HG02943 (cell line): Measurements from ENCODE around the gene DPYD.

Source experiments
- ATAC-seq: cut with Tn5 transposase; IDR thresholded peaks from one replicate; pipeline ENCODE4 v1.9.1; 2021; ENCODE audit warnings: mild to moderate bottlenecking, low read depth, moderate library complexity; ENCODE audit not compliant: unreplicated experiment

The DPYD gene

GRCh38 chr1:97907886-97908285 is 12.9 kb downstream of the DPYD start:
- no peak for ATAC-seq

- ATAC-seq, result no peak
Observed at GRCh38 chr1:97906567-97907241, 14.1 kb downstream of the DPYD start.

GRCh38 chr1:97905141-97905940 is 15.5 kb downstream of the DPYD start:
- ATAC-seq, result no peak

- ATAC-seq, result no peak
Observed at GRCh38 chr1:97904534-97904933, 16.3 kb downstream of the DPYD start.

GRCh38 chr1:97903626-97904025 is 17.2 kb downstream of the DPYD start:
- no peak for ATAC-seq

- no peak for ATAC-seq
Observed at GRCh38 chr1:97902067-97902466, 18.8 kb downstream of the DPYD start.

GRCh38 chr1:97901017-97901658 is 19.7 kb downstream of the DPYD start:
- no peak for ATAC-seq

- ATAC-seq, result no peak
Observed at GRCh38 chr1:97898948-97899347, 21.9 kb downstream of the DPYD start.

- no peak for ATAC-seq
Observed at GRCh38 chr1:97895278-97895677, 25.6 kb downstream of the DPYD start.

- no peak for ATAC-seq
Observed at GRCh38 chr1:97893844-97894243, 27.0 kb downstream of the DPYD start.

GRCh38 chr1:97886199-97886598 is 34.6 kb downstream of the DPYD start:
- ATAC-seq, result no peak

- ATAC-seq, result no peak
Observed at GRCh38 chr1:97883823-97884222, 37.0 kb downstream of the DPYD start.

- no peak for ATAC-seq
Observed at GRCh38 chr1:97877307-97877706, 43.5 kb downstream of the DPYD start.

- ATAC-seq, result no peak
Observed at GRCh38 chr1:97875996-97876395, 44.8 kb downstream of the DPYD start.

GRCh38 chr1:97870589-97870988 is 50.2 kb downstream of the DPYD start:
- no peak for ATAC-seq

GRCh38 chr1:97869441-97869840 is 51.4 kb downstream of the DPYD start:
- no peak for ATAC-seq

GRCh38 chr1:97867127-97867526 is 53.7 kb downstream of the DPYD start:
- no peak for ATAC-seq

- ATAC-seq, result no peak
Observed at GRCh38 chr1:97864615-97865014, 56.2 kb downstream of the DPYD start.

- no peak for ATAC-seq
Observed at GRCh38 chr1:97853221-97853620, 67.6 kb downstream of the DPYD start.

- ATAC-seq, result no peak
Observed at GRCh38 chr1:97849345-97850340, 71.2 kb downstream of the DPYD start.
